Upper lobe of left lung (tissue), 6 donors: ENCODE data around the gene ACCS. TPM values are rescaled to one million over a fixed set of nuclear protein-coding genes. Genes with fewer than 3 reads are reported as not detected.

Experiments
- ATAC-seq, 2 donors: fragments of 200-7000 bp; cut with Tn5 transposase; one replicate each; pipeline ENCODE4 v1.9.1; 2022; ENCODE audit warnings: mild to moderate bottlenecking in 2 of 2, moderate library complexity in 2 of 2; ENCODE audit not compliant: low FRiP score in 2 of 2
- DNase-seq, 2 donors: peaks; one replicate each; pipeline ENCODE4 v3.0.0-alpha.2; 2019 to 2020
- H3K27ac ChIP-seq, 4 donors: fragments of 200-600 bp; sonication (generic); one replicate each; pipeline ENCODE4 v1.5.1; 2016 to 2019
- H3K27me3 ChIP-seq, 4 donors: fragments of 200-600 bp; sonication (generic); one replicate each; pipeline ENCODE4 v1.5.1; 2017 to 2019
- H3K36me3 ChIP-seq, 4 donors: fragments of 200-600 bp; sonication (generic); one replicate each; pipeline ENCODE4 v1.5.1; 2016 to 2019
- H3K4me1 ChIP-seq, 4 donors: fragments of 200-600 bp; sonication (generic); one replicate each; pipeline ENCODE4 v1.5.1; 2018 to 2019
- H3K4me3 ChIP-seq, 4 donors: fragments of 200-600 bp; sonication (generic); one replicate each; pipeline ENCODE4 v1.5.1; 2017 to 2019; ENCODE audit warnings: mild to moderate bottlenecking in 2 of 4, moderate library complexity in 1 of 4
- H3K9me3 ChIP-seq, 4 donors: fragments of 200-600 bp; sonication (generic); one replicate each; pipeline ENCODE4 v1.5.1; 2018 to 2019
- CTCF ChIP-seq, 6 experiments: fragments of 450-650 bp in 4 of 6; fragments of 200-600 bp in 2 of 6; sonication (generic) in 2 of 6; IDR thresholded peaks; one replicate each; pipeline ENCODE4 v1.5.1; 2016 to 2019; ENCODE audit warnings: antibody characterized with exemption in 6 of 6
- EP300 ChIP-seq, 4 donors: sonication (generic); formaldehyde crosslinking; IDR thresholded peaks; one replicate each; pipeline ENCODE4 v1.5.1; 2017; ENCODE audit warnings: antibody characterized with exemption in 4 of 4, control low read depth in 2 of 4
- POLR2A ChIP-seq, 4 donors: fragments of 450-650 bp; IDR thresholded peaks; one replicate each; pipeline ENCODE4 v1.5.1; 2016 to 2017; ENCODE audit warnings: antibody characterized with exemption in 4 of 4, mild to moderate bottlenecking in 2 of 4
- POLR2AphosphoS5 ChIP-seq, 2 donors: sonication (generic); formaldehyde crosslinking; IDR thresholded peaks; one replicate each; pipeline ENCODE4 v1.5.1; 2017; ENCODE audit warnings: antibody characterized with exemption in 2 of 2
- WGBS, 2 donors: methylation state at CpG; one replicate each; pipeline ENCODE4 v1.1.5; 2017 to 2018; 5-methylcytosine and 5-hydroxymethylcytosine counted together
- total RNA-seq, 6 donors: library from RNA; depleted of rRNA in 4 of 6; stranded (reverse); fragments of >200 nt in 4 of 6; gene quantifications; one replicate each; pipeline versions ENCODE4 v1.1.0 to v1.2.1, GENCODE V29; 2016 to 2021
- donor health status: DM: no; HTN: no; CAD: no; lungs with moderate emphysema.
- donor health status: DM: no; HTN: yes; CAD: no; lungs with severe emphysema.

Gene ACCS
- total RNA-seq = 100 to 1,000 TPM in 1 of 6 donors, 10 to 100 TPM in 5; 15.4 to 120 (median 34.0) TPM

- peak; percentile 98 for ATAC-seq
- DNase-seq = peak; percentile 97 to 99
- Histone ChIP-seq H3K4me1 (peaks cover 5 to 18% (median 11%) of the 10 kb centered on the region in 4 donors), H3K27me3 (no peaks in the 10 kb centered on the region), H3K27ac (peak within 1 kb of the TSS; percentile 84 to 95 (median 90)), H3K4me3 (peak within 1 kb of the TSS; percentile 46 to 92 (median 67)), H3K36me3 (peaks cover 0 to 4% (median under 1%) of the 10 kb centered on the region in 4 donors), H3K9me3 (no peaks in the 10 kb centered on the region)
- TF ChIP-seq CTCF (IDR thresholded peaks at IDR 0.05) (peak; percentile 74 to 95 (median 93)), POLR2A (IDR thresholded peaks at IDR 0.05) (peak in 3 of 4 donors; percentile 41 to 77 (median 66)), EP300 (IDR thresholded peaks at IDR 0.05) (peak in 1 of 4 donors; percentile 33), POLR2AphosphoS5 (IDR thresholded peaks at IDR 0.05) (peak; percentile 76 to 83)
- 0 to 1% methylated on average over 58 to 59 of the region's 70 CpGs for WGBS, 2 donors
These were observed at the start of gene ACCS for GRCh38 chr11:44065841-44066731. TSS of gene ACCS (plus strand) at chr11:44066270. CDS start at chr11:44067628, 1,358 bp downstream.

GRCh38 chr11:44016546-44017442 lies 49.3 kb upstream of the ACCS start:
- H3K4me3 ChIP-seq = no peak overlapping the region
- ATAC-seq = no peak
- no peak overlapping the region for H3K27ac ChIP-seq
- H3K9me3 ChIP-seq = no peaks in the 10 kb centered on the region
- no peaks in the 10 kb centered on the region for H3K36me3 ChIP-seq
- no peaks in the 10 kb centered on the region for H3K27me3 ChIP-seq
- 95 to 100% methylated on average over 2 of the region's 2 CpGs for WGBS, 2 donors
- TF ChIP-seq CTCF (IDR thresholded peaks at IDR 0.05) (no peak), EP300 (IDR thresholded peaks at IDR 0.05) (no peak), POLR2AphosphoS5 (IDR thresholded peaks at IDR 0.05) (no peak), POLR2A (IDR thresholded peaks at IDR 0.05) (no peak)
- H3K4me1 ChIP-seq = peaks cover 0 to 5% (median 0%) of the 10 kb centered on the region in 4 donors
- DNase-seq = no peak

GRCh38 chr11:44017443-44018126 lies 48.5 kb upstream of the ACCS start:
- no peak overlapping the region for H3K4me3 ChIP-seq
- WGBS, 2 donors = 63 to 70% methylated on average over 3 of the region's 3 CpGs
- TF ChIP-seq POLR2AphosphoS5 (IDR thresholded peaks at IDR 0.05) (no peak), EP300 (IDR thresholded peaks at IDR 0.05) (no peak), CTCF (IDR thresholded peaks at IDR 0.05) (no peak), POLR2A (IDR thresholded peaks at IDR 0.05) (no peak)
- H3K27ac ChIP-seq = peak overlapping the region in 1 of 4 donors; percentile 36
- no peaks in the 10 kb centered on the region for H3K27me3 ChIP-seq
- no peak for ATAC-seq
- no peaks in the 10 kb centered on the region for H3K9me3 ChIP-seq
- H3K36me3 ChIP-seq = no peaks in the 10 kb centered on the region
- H3K4me1 ChIP-seq = peaks cover 0 to 5% (median 0%) of the 10 kb centered on the region in 4 donors
- no peak for DNase-seq

- H3K27ac ChIP-seq = peak overlapping the region in 1 of 4 donors; percentile 36
- no peaks in the 10 kb centered on the region for H3K36me3 ChIP-seq
- DNase-seq (no peak), ATAC-seq (no peak)
- 32 to 55% methylated on average over 3 to 4 of the region's 4 CpGs for WGBS, 2 donors
- no peaks in the 10 kb centered on the region for H3K9me3 ChIP-seq
- peaks cover 0 to 5% (median 0%) of the 10 kb centered on the region in 4 donors for H3K4me1 ChIP-seq
- no peaks in the 10 kb centered on the region for H3K27me3 ChIP-seq
- no peak overlapping the region for H3K4me3 ChIP-seq
- TF ChIP-seq EP300 (IDR thresholded peaks at IDR 0.05) (no peak), POLR2AphosphoS5 (IDR thresholded peaks at IDR 0.05) (no peak), CTCF (IDR thresholded peaks at IDR 0.05) (no peak), POLR2A (IDR thresholded peaks at IDR 0.05) (no peak)
These were observed 47.9 kb upstream of the ACCS start for GRCh38 chr11:44018127-44018521.
